Breast epithelium (tissue), 3 donors: Measurements from ENCODE around the gene TMEM182.

ENCODE experiments used
- CTCF ChIP-seq, 3 donors: fragments of 450-650 bp; IDR thresholded peaks; one replicate each; pipeline ENCODE4 v1.5.1; 2016 to 2017; ENCODE audit warnings: antibody characterized with exemption in 3 of 3, mild to moderate bottlenecking in 3 of 3, moderate library complexity in 3 of 3
- POLR2AphosphoS5 ChIP-seq, 3 donors: sonication (generic); formaldehyde crosslinking; IDR thresholded peaks; one replicate each; pipeline ENCODE4 v1.6.1; 2017; ENCODE audit warnings: antibody characterized with exemption in 3 of 3

GRCh38 chr2:102737431-102737830 is 24.4 kb upstream of the TMEM182 start:
- TF ChIP-seq CTCF (IDR thresholded peaks at IDR 0.05) (no peak), POLR2AphosphoS5 (IDR thresholded peaks at IDR 0.05) (no peak)
